ENCODE measurements around the gene IMP3.
"Not testable (repeated sequence)": the region's sequence is repeated elsewhere in the genome, so short reads cannot be mapped to it uniquely, and the experiment has no call there.

IMP3 gene, protein sequence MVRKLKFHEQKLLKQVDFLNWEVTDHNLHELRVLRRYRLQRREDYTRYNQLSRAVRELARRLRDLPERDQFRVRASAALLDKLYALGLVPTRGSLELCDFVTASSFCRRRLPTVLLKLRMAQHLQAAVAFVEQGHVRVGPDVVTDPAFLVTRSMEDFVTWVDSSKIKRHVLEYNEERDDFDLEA
- 41.8 reads per million, percentile 64 among the genes with 10 or more reads in this experiment for total RNA-seq

DNA sequence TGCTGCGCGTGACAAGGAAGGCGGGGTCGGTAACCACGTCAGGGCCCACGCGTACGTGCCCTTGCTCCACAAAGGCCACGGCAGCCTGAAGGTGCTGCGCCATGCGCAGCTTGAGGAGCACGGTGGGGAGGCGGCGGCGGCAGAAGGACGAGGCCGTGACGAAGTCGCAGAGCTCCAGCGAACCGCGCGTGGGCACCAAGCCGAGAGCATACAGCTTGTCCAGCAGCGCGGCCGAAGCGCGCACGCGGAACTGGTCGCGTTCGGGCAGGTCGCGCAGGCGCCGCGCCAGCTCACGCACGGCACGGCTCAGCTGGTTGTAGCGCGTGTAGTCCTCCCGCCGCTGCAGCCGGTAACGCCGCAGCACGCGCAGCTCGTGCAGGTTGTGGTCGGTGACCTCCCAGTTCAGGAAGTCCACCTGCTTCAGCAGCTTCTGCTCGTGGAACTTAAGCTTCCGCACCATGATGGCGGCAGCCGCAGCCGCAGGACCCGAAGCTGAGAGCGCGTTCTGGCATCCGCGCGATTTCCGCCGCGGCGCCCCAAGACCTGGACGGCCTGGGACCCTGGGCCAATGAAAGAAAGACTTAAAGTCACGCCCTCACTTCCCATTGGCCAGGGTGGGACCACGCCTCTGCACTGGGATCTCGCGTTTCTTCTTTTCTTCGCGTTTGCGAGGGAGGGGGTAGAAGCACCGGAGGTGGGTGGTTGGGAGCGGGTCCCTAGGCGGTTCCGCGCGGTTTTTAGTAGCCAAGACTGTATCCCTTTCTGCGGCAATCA lies at the start of gene IMP3:
TSS of gene IMP3 (minus strand) at position 516 of the 774 bp plus-strand sequence. CDS start at position 460, 56 bp downstream.
- DNase-seq = peak; percentile 89

DNA sequence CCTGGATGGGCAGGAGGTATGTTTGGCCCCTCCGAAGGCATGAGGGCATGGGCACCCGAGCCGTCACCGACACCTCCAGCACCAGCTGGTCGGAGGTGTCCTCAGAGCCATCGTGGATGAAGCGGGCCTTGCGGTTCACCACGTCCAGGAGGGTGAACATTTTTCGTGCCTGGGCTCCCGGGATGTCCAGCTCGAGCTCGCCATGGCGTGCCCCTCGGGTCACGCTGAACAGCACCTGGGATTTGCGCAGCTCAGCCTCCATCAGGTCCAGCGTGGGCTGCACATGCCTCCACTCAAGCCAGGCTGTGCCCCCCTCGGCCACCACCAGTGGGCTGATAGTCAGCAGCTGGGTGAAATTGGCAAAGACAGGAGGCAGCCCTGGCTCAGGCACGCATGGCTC lies 49.4 kb upstream of the IMP3 start:
- DNase-seq = not testable (repeated sequence)

DNA sequence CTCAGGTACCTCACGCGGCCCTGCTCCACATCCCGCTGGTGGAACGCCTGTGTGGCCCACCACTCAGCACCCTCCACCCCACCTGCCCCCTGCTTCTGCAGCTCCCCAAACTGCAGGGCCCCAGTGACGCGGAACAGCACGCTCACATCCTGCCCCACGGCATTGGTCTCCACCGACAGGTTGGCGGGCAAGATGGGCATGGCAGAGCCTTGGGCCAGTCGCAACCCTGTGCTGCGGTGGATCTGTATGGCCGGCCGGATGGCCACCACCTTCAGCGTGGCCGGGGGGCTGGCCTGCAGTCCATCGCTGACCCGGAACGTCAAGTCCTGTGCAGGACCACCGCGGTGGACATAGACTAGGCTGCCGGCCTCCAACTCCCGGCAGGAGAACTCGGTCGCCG lies 48.8 kb upstream of the IMP3 start:
- no peak for DNase-seq

DNA sequence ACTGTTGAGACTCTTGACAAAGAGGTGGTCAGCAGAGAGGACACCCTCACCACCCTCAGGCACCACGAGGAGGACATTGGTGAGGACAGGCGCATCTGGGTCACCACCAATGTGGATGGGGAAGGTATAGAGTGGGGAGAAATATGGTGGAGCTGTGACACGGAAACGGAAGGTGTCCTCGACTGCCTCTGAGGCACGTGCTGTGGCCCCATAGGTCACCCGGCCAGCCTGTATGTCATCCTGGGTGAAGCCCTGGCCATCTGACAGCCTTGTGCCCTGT lies 48.2 kb upstream of the IMP3 start:
- no peak for DNase-seq

GRCh38 chr15:75687486-75688277 lies 47.7 kb upstream of the IMP3 start:
- no peak for DNase-seq

DNA sequence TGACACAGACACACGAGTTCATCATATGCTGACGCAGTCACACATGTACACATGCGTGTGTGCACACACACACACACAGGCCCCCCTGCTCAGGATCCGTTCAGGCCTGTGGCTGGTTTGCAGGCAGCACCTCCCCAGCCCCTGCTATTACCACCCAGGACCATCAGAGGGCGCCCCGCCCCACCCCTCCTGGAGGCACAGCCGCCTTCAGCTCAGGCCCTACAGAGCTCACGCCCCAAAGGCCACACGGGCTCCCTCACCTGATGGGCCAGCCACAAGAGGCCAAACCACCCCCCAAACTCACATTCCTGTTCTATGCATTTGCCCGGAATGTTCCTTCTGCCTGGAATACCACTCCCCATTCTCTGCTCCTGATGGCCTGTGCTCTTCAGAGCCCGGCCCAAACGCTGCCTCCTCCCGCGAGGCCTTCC lies 46.2 kb upstream of the IMP3 start:
- peak; percentile 57 for DNase-seq

DNA sequence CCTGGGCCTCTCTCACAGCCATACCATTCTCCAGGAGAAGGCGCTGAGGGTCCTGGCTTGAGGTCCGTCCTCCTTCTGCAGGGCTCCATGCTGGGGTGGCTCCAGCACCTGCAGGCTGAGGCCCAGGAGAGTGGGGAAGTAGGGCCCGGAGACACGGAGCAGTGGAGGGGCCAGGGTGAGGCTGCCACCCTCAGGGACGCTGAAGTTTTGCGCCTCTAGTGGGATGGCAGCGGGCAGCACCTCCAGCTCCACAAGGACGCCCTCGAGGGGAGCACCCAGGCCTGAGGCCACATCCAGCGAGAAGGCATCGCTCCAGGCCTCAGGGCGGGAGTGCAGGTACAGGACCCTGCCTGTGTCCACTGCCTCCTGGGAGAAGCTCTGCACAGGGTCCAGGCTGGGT lies 45.2 kb upstream of the IMP3 start:
- DNase-seq = no peak

DNA sequence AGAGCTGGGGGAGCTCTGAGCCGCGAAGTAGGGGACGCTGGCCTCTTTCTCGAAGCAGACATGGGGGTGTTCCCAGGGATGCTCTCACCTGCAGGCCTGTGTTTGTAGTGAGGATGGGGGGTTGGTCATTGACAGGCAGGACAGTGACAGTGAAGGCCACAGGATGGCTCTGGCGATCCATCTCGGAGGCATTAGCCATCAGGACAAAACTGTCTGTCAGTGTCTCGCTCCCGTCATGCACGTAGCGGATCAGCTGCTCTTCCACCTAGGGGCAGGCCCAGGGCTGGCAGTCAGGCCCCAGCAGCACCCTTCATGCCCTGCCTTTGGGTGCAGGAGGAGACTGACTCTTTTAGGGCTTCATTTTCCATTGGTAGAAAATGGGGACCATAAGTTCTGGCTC lies 44.6 kb upstream of the IMP3 start:
- DNase-seq = no peak

DNA sequence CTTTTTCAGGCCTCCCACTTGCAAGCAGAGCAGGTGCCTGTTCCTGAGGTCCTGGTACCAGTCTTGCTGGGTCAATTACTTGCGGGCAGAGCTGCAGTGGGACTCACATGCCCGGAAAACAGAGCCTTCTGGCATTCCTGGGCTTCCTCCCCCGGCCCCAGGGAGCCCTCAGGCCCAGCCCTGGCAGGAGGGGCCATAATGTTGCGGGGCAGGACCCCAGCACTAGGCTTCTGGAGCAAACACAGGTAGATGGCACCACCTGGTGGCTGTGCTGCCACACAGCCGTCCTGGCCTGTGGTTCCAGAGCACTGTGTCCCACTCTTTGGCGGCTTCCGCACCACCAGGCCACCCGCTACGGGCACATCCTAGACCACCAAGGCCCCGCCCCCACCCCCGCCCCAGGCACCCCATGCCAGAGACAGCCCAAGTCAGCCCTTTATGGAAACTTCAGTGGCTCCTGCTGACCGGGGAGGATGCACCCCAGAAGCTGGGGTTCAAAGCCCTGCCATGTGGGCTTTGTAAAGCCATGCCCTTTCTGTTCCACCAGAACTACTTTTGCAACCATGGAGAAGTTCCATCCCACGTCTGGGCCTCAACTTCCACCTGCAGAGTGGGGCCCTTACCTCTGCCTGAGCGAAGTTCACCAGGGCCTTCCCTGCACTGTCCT lies 43.8 kb upstream of the IMP3 start:
- DNase-seq = peak; percentile 54

DNA sequence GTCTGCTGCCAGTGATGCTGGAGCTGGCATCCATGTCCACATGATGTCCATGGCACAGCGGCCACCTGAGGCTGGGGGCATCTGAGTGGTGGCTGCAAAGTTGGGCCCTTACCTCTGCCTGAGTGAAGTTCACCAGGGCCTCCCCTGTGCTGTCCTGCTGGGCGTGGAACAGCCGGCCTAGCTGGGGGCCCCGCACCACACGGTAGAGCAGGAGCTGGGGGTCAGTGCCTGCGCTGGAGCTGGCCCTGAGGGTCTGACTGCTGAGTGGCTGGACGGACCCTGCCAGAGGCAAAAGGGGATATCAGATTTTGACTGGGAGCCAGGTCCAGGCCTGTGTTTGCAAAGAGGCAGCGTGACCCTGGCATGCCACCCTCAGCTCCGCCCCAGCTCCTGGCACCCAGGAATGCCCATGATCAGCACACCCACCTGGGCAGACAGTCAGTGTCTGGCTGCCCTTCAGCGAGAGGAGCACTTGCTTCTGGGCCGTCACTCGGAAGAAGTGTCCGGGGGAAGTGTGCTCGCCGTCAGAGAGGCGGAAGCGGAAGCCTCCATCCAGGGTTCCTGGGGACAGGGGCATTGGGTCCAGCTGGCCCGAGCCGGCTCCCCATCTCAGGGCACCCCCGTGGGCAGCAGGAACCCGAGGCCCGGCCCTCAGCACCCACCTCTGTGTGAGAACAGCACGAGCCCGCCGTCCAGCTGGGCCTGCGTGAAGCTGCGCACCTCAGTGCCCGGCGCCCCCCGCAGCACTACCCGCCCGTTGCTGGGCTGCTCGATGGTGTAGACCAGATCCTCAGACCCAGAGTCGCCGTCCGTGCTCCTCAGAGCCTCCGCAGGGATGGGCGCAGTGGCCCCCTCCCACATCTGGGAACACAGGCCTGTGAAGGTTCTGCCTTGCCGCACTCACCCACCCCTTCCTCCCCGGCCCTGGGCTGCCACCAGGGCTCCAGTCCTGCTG lies 42.4 kb upstream of the IMP3 start:
- no peak for DNase-seq

DNA sequence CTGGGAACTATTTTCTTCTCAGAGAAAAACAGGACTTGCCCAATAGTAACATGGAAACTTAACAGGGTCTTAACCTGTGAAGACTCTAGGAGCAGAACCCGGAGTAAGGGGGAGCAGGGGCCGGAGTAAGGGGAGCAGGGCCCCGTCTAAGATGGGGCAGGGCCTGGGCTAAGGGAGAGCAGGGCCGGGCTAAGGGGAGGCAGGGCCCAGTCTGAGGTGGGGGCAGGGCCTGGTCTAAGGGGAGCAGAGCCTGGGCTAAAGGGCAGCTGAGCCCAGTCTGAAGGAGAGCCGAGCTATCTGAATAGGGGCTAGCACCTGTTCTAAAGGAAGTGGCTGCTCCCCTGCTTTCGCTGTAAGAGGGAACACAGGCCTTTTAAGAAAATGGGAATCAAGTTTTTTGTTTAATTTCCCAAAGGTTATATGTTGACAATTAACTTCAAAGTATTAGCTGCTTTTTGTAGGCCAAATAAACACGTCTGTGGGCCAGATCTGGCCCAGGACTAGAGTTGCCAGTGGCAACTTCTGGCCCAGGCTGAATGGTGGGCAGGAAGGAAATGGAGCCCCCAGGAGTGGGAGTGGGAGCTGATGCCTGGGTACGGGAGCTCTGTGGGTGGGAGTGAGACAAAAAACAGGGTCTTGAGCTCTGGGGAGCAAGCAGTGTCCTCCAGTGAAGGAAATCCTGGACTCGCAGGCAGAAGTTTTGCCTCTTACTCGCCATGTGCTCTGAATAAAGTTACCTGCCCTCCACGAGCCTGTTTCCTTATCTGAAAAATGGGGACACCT lies 40.2 kb upstream of the IMP3 start:
- DNase-seq = no peak

DNA sequence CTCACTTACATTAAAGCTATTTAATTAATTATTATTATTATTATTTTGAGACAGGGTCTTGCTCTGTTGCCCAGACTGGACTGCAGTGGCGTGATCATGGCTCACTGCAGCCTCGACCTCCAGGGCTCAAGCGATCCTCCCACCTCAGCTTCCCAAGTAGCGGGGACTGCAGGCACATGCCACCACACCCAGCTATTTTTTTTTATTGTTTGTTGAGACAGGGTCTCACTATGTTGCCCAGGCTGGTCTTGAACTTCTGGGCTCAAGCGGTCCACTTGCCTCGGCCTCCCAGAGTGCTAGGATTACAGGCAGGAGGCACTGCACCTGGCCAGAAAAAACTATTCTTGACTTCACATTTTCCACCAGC lies 38.3 kb upstream of the IMP3 start:
- DNase-seq = not testable (repeated sequence)

- DNase-seq = no peak
Observed at GRCh38 chr15:75677465-75678323, 37.7 kb upstream of the IMP3 start.

- DNase-seq = no peak
Observed at GRCh38 chr15:75676688-75677464, 36.9 kb upstream of the IMP3 start.

- no peak for DNase-seq
Observed at GRCh38 chr15:75675579-75676404, 35.8 kb upstream of the IMP3 start.

DNA sequence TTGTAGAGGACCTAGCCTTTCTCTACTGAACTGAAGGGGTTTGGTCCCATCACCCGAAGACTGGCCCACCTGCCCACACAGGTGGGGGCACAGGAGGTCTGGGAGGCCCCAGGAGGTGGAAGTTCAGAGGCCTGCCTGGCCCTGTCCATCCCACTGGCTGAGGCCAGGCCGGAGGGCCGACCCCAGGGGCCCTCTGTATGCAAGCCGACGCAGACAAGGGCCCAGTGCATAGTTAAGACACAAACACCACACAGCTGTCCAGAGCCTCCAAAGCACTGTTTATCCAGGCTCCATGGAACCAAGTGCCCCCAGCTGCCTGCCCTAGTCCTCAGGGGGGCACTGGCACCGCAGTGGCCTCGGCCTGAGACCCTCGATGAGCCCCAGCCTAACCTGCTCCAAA lies 34.3 kb upstream of the IMP3 start:
- no peak for DNase-seq

DNA sequence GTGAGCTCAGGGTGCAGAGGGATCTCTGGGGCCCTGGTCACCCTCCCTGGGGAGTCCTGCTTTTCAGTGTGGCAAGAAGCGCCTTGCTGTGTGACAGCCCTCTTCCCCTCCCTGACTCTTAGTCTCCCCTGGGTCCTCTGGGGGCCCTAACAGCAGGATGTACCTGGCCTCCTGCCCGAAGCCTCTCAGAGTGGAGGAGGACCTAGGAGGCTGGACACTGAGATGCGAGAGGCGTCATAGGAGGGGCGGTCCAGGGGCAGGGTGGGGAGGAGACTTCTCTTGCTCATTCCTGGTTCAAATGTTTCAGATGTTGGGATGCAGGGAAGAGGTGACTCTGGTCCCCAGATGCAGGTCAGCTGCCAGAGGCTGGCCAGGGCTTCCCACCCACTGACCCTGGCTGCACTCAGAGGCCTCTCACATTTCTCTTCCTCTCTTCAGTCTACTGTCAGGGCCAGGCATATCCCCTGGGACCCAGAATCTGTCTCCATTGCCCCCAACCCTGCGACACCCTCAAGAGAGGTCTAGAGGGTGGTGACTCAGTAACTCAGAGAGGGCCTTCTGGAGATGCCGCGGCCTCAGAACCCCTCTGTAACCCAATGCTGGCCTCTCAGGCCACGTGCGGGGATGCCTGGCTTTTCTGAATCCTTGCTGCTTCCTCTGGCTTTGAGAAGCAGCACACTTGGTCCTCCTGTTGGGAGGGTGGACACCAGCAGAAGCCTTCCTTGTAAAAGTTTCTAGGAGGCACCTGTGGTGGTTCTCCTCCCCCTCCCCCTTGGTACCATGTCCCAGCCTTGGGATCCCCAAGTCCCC lies 33.6 kb upstream of the IMP3 start:
- no peak for DNase-seq
